Measurements from ENCODE around the gene LRRK2.

Gene LRRK2

GRCh38 chr12:40310211-40310610, 85.4 kb downstream of the LRRK2 start:
- DNase-seq (ENCODE audit: low spot score), result no peak
- no peak for TF ChIP-seq CTCF (IDR thresholded peaks at IDR 0.05; ENCODE audit: extremely low read depth, missing control alignments)

- TF ChIP-seq CTCF (IDR thresholded peaks at IDR 0.05; ENCODE audit: extremely low read depth, missing control alignments), result no peak
- no peak for DNase-seq (ENCODE audit: low spot score)
These were observed 87.4 kb downstream of the LRRK2 start for GRCh38 chr12:40312196-40312595.

DNA sequence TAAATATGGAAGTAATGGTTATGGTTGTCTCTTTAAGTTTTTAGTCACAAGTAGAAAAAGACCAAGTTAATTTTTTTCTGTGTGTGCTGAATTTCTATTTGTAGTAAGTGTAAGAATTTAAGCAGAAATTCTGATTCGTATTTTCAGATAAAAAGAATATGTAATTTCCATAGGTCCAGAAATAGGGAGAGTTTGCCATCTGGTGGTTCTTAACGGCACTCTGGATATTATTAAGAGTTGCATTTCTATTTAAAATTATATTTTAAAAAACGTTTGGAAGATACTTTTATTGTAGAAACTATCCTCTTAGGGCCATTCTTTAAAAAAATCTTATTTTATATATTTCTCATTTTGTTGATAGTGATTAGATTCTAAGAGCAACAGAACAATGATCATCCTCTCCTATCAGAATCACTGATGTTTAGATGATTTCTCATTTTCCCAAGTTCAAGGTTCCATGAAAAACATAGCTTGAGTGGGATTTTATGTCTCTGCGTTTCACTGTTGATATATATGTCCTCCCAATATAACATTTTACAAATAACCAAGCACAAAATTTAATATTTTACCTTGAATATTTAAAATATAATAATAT, 88.3 kb downstream of the LRRK2 start:
- TF ChIP-seq CTCF (IDR thresholded peaks at IDR 0.05; ENCODE audit: extremely low read depth, missing control alignments), result no peak
- DNase-seq (ENCODE audit: low spot score), result no peak

GRCh38 chr12:40313928-40314327, 89.1 kb downstream of the LRRK2 start:
- no peak for TF ChIP-seq CTCF (IDR thresholded peaks at IDR 0.05; ENCODE audit: extremely low read depth, missing control alignments)
- peak; percentile 21 for DNase-seq (ENCODE audit: low spot score)

GRCh38 chr12:40314927-40315326, 90.1 kb downstream of the LRRK2 start:
- no peak for DNase-seq (ENCODE audit: low spot score)
- TF ChIP-seq CTCF (IDR thresholded peaks at IDR 0.05; ENCODE audit: extremely low read depth, missing control alignments), result no peak

DNA sequence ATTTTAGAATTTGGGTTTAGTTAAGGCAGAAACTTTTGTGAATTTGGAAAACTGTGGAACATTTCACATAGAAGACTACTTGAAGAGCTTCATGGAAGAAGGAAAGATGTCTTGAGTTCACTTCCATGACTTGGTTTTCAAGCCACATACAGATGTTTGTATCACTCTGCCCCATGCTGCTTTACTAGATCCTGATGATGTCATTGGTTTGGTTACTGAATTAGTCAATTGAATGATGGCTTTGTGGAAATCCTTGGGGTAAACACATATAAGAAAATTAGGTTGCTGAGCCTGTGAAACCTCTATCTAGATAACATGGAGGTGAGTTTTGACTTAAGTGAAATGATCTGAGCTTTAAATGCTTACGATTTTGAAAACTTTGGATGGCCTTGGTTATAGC, 90.6 kb downstream of the LRRK2 start:
- no peak for DNase-seq (ENCODE audit: low spot score)
- TF ChIP-seq CTCF (IDR thresholded peaks at IDR 0.05; ENCODE audit: extremely low read depth, missing control alignments), result no peak

DNA sequence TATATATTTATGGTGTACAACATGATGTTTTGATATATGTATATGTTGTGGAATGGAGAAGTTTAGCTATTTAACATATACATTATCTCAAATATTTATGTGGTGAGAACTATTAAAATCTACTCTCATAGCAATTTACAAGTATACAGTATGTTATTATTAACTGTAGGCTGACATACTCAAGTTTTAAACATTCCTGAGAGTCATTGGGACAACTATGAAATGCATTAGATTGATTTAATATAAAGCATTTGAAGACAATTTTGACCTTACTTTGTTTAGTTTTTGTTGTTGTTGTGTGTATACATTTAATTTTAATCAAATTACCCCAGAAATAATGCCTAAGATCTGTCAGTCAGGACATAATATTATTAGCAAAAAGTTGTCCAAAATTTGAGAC, 99.5 kb downstream of the LRRK2 start:
- no peak for TF ChIP-seq CTCF (IDR thresholded peaks at IDR 0.05; ENCODE audit: extremely low read depth, missing control alignments)
- no peak for DNase-seq (ENCODE audit: low spot score)

All from GM20000 (cell line).